Kidney (tissue), 14 donors: ENCODE measurements around the gene NR3C1. TPM values are rescaled to one million over a fixed set of nuclear protein-coding genes. Genes with fewer than 3 reads are reported as not detected.

ENCODE experiments used
- DNase-seq, 5 donors: peaks; one replicate each; pipeline ENCODE4 v3.0.0-alpha.2; 2013 to 2020
- FAIRE-seq: peaks from 2 replicates; lab custom pipeline; 2012; peaks lifted over from hg19 to GRCh38; lab: Jason Lieb, UNC
- H3K27ac ChIP-seq, 2 donors: one replicate each; pipeline ENCODE4 v1.7.0; 2013; ENCODE audit warnings: low read depth in 2 of 2, low read length in 2 of 2, inconsistent platforms in 1 of 2
- H3K27me3 ChIP-seq: one replicate; pipeline ENCODE4 v1.7.1; 2013; ENCODE audit warnings: low read length, inconsistent platforms; ENCODE audit not compliant: control insufficient read depth, insufficient read depth
- H3K36me3 ChIP-seq, 3 donors: one replicate each; pipeline versions ENCODE4 v1.7.0 to v1.7.1; 2013; ENCODE audit warnings: low read length in 3 of 3, control low read depth in 1 of 3, inconsistent platforms in 1 of 3; ENCODE audit not compliant: insufficient read depth in 3 of 3, control insufficient read depth in 2 of 3
- H3K4me1 ChIP-seq, 3 donors: one replicate each; pipeline versions ENCODE4 v1.7.0 to v1.7.1; 2013; ENCODE audit warnings: low read length in 3 of 3, inconsistent platforms in 1 of 3, low read depth in 1 of 3; ENCODE audit not compliant: control insufficient read depth in 2 of 3, insufficient read depth in 2 of 3
- H3K4me3 ChIP-seq, 3 donors: one replicate each; pipeline versions ENCODE4 v1.7.0 to v1.8.1; 2013; ENCODE audit warnings: low read length in 3 of 3, control low read depth in 1 of 3, inconsistent platforms in 1 of 3
- H3K9ac ChIP-seq, 3 donors: one replicate each; pipeline versions ENCODE4 v1.7.0 to v1.7.1; 2013; ENCODE audit warnings: low read length in 3 of 3, control low read depth in 1 of 3, inconsistent platforms in 1 of 3
- H3K9me3 ChIP-seq, 3 donors: one replicate each; pipeline versions ENCODE4 v1.7.0 to v1.7.1; 2013; ENCODE audit warnings: low read length in 3 of 3, control low read depth in 1 of 3, inconsistent platforms in 1 of 3; ENCODE audit not compliant: control insufficient read depth in 2 of 3, insufficient read depth in 1 of 3
- intact Hi-C: fragments of 100-400 bp; cut with DNase I; formaldehyde crosslinking; loops from one replicate; pipeline ENCODE4 v1.11.1; 2022
- polyA plus RNA-seq: library from polyadenylated mRNA; stranded (reverse); fragments of 350-450 nt; fragmentation: Illumina TruSeq; extraction: RNeasy Lipid Tissue Mini Kit (QIAGEN cat#74804); gene quantifications from one replicate; pipeline ENCODE4 v1.2.3, GENCODE V29; 2014; ENCODE audit warnings: low read depth, low replicate concordance; ENCODE audit not compliant: insufficient read depth
- total RNA-seq: library from RNA; stranded (reverse); fragmentation: NEBNext Ultra II Directional; extraction: Animal tissue kit (Norgen Biotek cat#: 25700); gene quantifications from one replicate; pipeline ENCODE4 v1.2.1, GENCODE V29; 2021
- TF ChIP-seq, protein P1 (sequence below): IDR thresholded peaks from 3 replicates; pipeline ENCODE4 v1.5.1; 2012; ENCODE audit warnings: mild to moderate bottlenecking, moderate library complexity, borderline replicate concordance; ENCODE audit not compliant: insufficient read depth; ENCODE audit errors: extremely low read depth
- donor health status: control.
- donor health status: control.
- donor health status: control.
- donor health status: control.
- donor health status: control.
- donor health status: DM: yes; HTN: yes; CAD: no.
- donor health status: Normal renal cell carcinoma (clear cell type).

The NR3C1 gene
- total and polyA plus RNA-seq, 2 donors from 2014 or later: 23.4 to 69.0 TPM

DNA sequence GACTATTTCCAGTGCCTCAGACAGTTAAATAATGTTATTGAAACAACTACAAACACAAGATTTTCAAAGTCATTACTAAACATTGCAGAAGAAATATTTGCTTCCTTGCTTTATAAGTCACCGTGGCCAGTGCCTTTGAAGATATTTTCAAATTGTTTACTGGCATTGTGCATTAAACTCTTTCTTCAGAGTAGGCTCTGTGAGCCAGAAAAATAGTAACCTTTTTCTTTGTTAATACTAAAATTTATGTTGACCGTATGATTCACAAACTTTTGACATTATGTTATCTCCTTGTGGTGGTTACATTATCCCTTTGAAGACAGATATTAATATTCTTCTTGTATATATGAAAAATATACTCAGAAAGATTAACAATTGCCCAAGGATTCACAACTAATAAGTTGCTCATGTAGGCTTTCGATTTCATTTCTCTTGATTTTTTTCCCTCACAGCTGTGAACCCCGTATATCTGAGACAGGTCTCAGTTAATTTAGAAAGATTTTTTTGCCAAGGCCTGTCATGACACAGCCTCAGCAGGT, 140.1 kb downstream of the NR3C1 start:
- TF ChIP-seq, protein P1, sequence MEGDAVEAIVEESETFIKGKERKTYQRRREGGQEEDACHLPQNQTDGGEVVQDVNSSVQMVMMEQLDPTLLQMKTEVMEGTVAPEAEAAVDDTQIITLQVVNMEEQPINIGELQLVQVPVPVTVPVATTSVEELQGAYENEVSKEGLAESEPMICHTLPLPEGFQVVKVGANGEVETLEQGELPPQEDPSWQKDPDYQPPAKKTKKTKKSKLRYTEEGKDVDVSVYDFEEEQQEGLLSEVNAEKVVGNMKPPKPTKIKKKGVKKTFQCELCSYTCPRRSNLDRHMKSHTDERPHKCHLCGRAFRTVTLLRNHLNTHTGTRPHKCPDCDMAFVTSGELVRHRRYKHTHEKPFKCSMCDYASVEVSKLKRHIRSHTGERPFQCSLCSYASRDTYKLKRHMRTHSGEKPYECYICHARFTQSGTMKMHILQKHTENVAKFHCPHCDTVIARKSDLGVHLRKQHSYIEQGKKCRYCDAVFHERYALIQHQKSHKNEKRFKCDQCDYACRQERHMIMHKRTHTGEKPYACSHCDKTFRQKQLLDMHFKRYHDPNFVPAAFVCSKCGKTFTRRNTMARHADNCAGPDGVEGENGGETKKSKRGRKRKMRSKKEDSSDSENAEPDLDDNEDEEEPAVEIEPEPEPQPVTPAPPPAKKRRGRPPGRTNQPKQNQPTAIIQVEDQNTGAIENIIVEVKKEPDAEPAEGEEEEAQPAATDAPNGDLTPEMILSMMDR: no peak

DNA sequence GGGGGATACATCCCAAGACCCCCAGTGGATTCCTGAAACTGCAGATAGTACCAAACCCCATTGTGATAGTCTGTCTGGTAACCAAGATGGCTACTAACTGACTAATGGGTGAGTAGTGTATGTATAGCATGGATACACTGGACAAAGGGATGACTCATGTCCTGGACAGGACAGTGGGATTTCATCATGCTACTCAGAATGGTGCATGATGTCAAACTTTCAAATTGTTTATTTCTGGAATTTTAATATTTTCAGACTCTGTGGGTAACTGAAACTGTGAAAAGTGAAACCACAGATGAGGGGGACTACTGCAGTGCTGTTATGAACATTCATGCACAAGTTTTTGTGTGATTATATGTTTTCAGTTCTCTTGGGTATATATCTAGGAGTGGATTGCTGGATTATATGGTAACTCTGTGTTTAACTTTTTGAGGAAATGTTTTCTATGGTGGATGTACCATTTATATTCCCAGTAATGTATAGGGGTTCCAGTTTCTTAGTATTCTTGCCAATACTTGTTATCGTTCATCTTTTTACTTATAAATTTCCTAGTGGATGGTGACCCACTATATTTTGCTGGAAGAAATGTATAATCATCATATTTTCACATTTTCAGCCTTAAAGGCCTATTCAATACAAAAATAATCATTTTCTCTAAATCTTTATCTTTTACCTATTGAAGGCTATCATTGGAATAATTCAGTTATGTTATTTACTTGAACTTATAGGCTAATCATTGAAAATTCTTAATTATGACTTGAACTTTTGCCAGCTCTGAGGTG, 140.9 kb downstream of the NR3C1 start:
- H3K4me1 ChIP-seq: no peaks in the 10 kb centered on the region

More for the DNA sequence above, 140.1 kb downstream of the NR3C1 start:
- H3K27me3 ChIP-seq: no peaks in the 10 kb centered on the region
- H3K27ac ChIP-seq: no peak overlapping the region
- no peaks in the 10 kb centered on the region for H3K9me3 ChIP-seq
- H3K4me3 ChIP-seq: no peak overlapping the region
- no peak overlapping the region for H3K9ac ChIP-seq
- DNase-seq: no peak
- intact Hi-C loops: no loop called here
- no peaks in the 10 kb centered on the region for H3K36me3 ChIP-seq
- FAIRE-seq: no peak
- H3K4me1 ChIP-seq: no peaks in the 10 kb centered on the region

DNA sequence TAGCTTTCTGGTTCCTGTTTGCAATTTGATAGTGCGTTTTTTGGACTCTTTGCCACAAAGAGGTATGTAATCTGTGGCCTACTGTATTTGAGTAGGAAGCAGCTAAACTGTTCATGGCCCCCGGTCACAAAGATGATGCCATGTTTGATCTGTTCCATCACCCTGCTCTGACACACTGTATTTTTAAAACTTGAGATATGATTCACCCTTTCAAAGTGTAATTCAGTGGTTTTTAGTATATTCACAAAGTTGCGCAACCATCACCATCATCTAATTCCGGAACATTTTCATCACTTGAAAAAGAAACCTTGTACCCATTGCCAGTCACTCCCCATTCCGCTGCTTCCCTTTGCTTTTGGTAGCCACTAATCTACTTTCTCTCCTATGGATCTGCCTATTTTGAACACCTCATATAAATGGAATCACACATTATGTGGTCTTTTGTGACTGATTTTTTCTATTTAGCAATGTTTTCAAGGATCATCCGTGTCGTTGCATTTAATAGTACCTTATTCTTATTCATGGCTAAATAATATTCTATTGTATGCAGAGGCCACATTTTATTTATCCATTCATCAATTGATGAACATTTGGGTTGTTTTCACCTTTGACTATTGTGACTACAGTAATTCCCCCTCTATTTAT, 141.6 kb downstream of the NR3C1 start:
- Histone ChIP-seq H3K9ac (no peak overlapping the region), H3K4me3 (no peak overlapping the region), H3K27me3 (no peaks in the 10 kb centered on the region), H3K36me3 (no peaks in the 10 kb centered on the region), H3K27ac (no peak overlapping the region), H3K9me3 (no peaks in the 10 kb centered on the region), H3K4me1 (no peaks in the 10 kb centered on the region)
- TF ChIP-seq, protein P1: no peak
- intact Hi-C loops: no loop called here
- no peak for FAIRE-seq
- no peak for DNase-seq

More for the DNA sequence above, 140.9 kb downstream of the NR3C1 start:
- Histone ChIP-seq H3K36me3 (no peaks in the 10 kb centered on the region), H3K9me3 (no peaks in the 10 kb centered on the region), H3K27me3 (no peaks in the 10 kb centered on the region), H3K9ac (no peak overlapping the region), H3K4me3 (no peak overlapping the region), H3K27ac (no peak overlapping the region)
- DNase-seq (no peak), FAIRE-seq (no peak)
- TF ChIP-seq, protein P1: no peak
- intact Hi-C loops: no loop called here
